ENCODE results near the gene TMIGD1.

TMIGD1 gene

GRCh38 chr17:30279156-30279555 lies 54.7 kb downstream of the TMIGD1 start:
- DNase-seq: no peak

GRCh38 chr17:30278032-30278431 lies 55.8 kb downstream of the TMIGD1 start:
- DNase-seq: peak in 1 of 2 experiments; percentile 25

GRCh38 chr17:30275911-30276310 lies 57.9 kb downstream of the TMIGD1 start:
- DNase-seq: no peak

GRCh38 chr17:30274887-30275286 lies 59.0 kb downstream of the TMIGD1 start:
- DNase-seq: no peak

- no peak for DNase-seq
Measured at GRCh38 chr17:30273373-30273772, 60.5 kb downstream of the TMIGD1 start.

GRCh38 chr17:30271102-30271501 lies 62.8 kb downstream of the TMIGD1 start:
- no peak for DNase-seq

GRCh38 chr17:30267625-30268024 lies 66.2 kb downstream of the TMIGD1 start:
- DNase-seq: no peak
